Heart right ventricle (tissue), 16 donors: ENCODE data around the gene ZNF503. TPM values are rescaled to one million over a fixed set of nuclear protein-coding genes. Genes with fewer than 3 reads are reported as not detected.

Source experiments
- ATAC-seq, 8 donors: fragments of 200-7000 bp; cut with Tn5 transposase; one replicate each; pipeline ENCODE4 v1.9.1; 2020; ENCODE audit warnings: mild to moderate bottlenecking in 8 of 8, moderate library complexity in 8 of 8, moderate number of reproducible peaks in 1 of 8
- DNase-seq, 2 donors: peaks; one replicate each; pipeline ENCODE4 v3.0.0-alpha.2; 2020
- H3K27ac ChIP-seq, 10 donors: fragments of 200-600 bp; sonication (generic) in 2 of 10; one replicate each; pipeline versions ENCODE4 v1.5.0 to v1.8.0; 2020 to 2022; ENCODE audit warnings: mild to moderate bottlenecking in 3 of 10
- H3K27me3 ChIP-seq, 7 donors: fragments of 200-600 bp; one replicate each; pipeline ENCODE4 v1.8.0; 2021 to 2022; ENCODE audit warnings: mild to moderate bottlenecking in 2 of 7
- H3K36me3 ChIP-seq, 9 donors: fragments of 200-600 bp; sonication (generic) in 1 of 9; one replicate each; pipeline versions ENCODE4 v1.5.0 to v1.8.0; 2020 to 2022; ENCODE audit warnings: mild to moderate bottlenecking in 2 of 9
- H3K4me1 ChIP-seq, 9 donors: fragments of 200-600 bp; sonication (generic) in 1 of 9; one replicate each; pipeline versions ENCODE4 v1.5.0 to v1.8.0; 2020 to 2022; ENCODE audit warnings: mild to moderate bottlenecking in 4 of 9
- H3K4me3 ChIP-seq, 10 donors: fragments of 200-600 bp; sonication (generic) in 2 of 10; one replicate each; pipeline versions ENCODE4 v1.5.0 to v1.8.0; 2020 to 2022; ENCODE audit warnings: mild to moderate bottlenecking in 7 of 10, moderate library complexity in 2 of 10
- H3K9me3 ChIP-seq, 11 donors: fragments of 200-600 bp in 10 of 11; sonication (generic) in 2 of 11; one replicate each; pipeline versions ENCODE4 v1.5.0 to v1.8.0; 2013 to 2022; ENCODE audit warnings: mild to moderate bottlenecking in 2 of 11, control low read depth in 1 of 11, moderate library complexity in 1 of 11
- WGBS, 2 donors: extraction: QIAGEN DNeasy Blood & Tissue Kit; methylation state at CpG; one replicate each; pipeline ENCODE4 v1.1.7; 2013; ENCODE audit warnings: inconsistent platforms in 1 of 2; 5-methylcytosine and 5-hydroxymethylcytosine counted together
- intact Hi-C, 10 donors: fragments of 100-400 bp; cut with DNase I; formaldehyde crosslinking; loops; one replicate each; pipeline versions ENCODE4 v1.11.1 to v1.14.2; 2022
- polyA plus RNA-seq, 2 donors: library from polyadenylated mRNA; stranded (reverse); fragments of 200-250 nt; gene quantifications; one replicate each; pipeline ENCODE4 v1.2.3, GENCODE V29; 2013
- total RNA-seq, 10 donors: library from RNA; stranded (reverse); fragmentation: NEBNext Ultra II Directional in 3 of 10; extraction: Animal tissue kit (Norgen Biotek cat#: 25700) in 3 of 10; gene quantifications; one replicate each; pipeline versions ENCODE4 v1.2.1 to v1.2.4, GENCODE V29; 2021 to 2023
- TF ChIP-seq, protein P1 (sequence below), 9 donors: fragments of 200-600 bp; sonication (generic) in 2 of 9; IDR thresholded peaks; one replicate each; pipeline versions ENCODE4 v1.5.0 to v1.8.0; 2021 to 2022; ENCODE audit warnings: antibody characterized with exemption in 9 of 9, mild to moderate bottlenecking in 5 of 9, moderate library complexity in 1 of 9
- donor health status: Arrhythmogenic right ventricular cardiomyopathy.
- donor health status: ischemic (EF 13 %, LVEDD 7.1; RV severe dilation, severe dysfunction).
- donor health status: healthy with polysubstance abuse.
- donor health status: DM: no; HTN: yes; CAD: no.
- donor health status: DM: no; HTN: no; CAD: no.
- donor health status: ischemic (EF 25% LVEDD 6.9; RV normal size, moderate dysfunction).
- donor health status: ischemic (EF 25% LVEDD 5.7; RV mildly dilated, moderate dysfunction).
- donor health status: healthy.
- donor health status: DM: yes; HTN: yes; CAD: no.
- donor health status: Ischemic cardiomyopathy.
- donor health status: ischemic (EF 35%, LVEDD 5.7; RV mildly dilated, moderate dysfunction).
- donor health status: nonischemic (EF 11% LVEDD 7.7; RV severe dilation, severe dysfunction).
- donor health status: DM: yes; HTN: yes; CAD: no.
- donor health status: PGD.
- donor health status: ischemic (EF 29% LVEDD 5.4; RV normal size, mild dysfunction).
- donor health status: nonischemic (EF 23%, LVEDD 6.1; RV moderate dilation, normal function).

The ZNF503 gene
- total and polyA plus RNA-seq, 12 donors = 2.5 to 9.7 (median 4.5) TPM

DNA sequence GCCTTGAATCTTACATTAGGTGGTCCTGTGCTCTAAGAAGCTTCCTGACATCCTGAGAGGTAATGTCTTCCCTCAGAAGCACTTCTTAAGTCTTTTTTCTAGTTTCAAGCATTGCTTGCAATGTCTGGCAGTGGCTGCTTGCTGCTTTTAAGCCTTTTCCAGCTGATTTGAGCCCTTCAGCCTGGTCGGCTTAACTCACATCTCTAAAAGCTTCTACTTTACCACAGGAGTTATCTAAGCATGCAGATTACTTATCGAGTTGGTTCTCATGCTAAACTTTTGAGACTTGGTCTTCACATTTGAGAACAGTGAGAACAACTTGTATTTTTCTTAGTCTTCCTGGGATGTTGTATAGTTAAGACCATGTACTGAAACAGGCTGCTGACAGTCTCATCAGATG lies 33.7 kb upstream of the ZNF503 start:
- WGBS, 2 donors = 63 to 74% methylated on average over 2 of the region's 2 CpGs
- TF ChIP-seq, protein P1, sequence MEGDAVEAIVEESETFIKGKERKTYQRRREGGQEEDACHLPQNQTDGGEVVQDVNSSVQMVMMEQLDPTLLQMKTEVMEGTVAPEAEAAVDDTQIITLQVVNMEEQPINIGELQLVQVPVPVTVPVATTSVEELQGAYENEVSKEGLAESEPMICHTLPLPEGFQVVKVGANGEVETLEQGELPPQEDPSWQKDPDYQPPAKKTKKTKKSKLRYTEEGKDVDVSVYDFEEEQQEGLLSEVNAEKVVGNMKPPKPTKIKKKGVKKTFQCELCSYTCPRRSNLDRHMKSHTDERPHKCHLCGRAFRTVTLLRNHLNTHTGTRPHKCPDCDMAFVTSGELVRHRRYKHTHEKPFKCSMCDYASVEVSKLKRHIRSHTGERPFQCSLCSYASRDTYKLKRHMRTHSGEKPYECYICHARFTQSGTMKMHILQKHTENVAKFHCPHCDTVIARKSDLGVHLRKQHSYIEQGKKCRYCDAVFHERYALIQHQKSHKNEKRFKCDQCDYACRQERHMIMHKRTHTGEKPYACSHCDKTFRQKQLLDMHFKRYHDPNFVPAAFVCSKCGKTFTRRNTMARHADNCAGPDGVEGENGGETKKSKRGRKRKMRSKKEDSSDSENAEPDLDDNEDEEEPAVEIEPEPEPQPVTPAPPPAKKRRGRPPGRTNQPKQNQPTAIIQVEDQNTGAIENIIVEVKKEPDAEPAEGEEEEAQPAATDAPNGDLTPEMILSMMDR (IDR thresholded peaks at IDR 0.05) = no peak
- DNase-seq (no peak), ATAC-seq (no peak)
- intact Hi-C loops = loop anchor here in 1 of 10 donors (10.0 kb wide), 1 partner anchor 160 kb away; no protein-coding TSS in a partner anchor
- Histone ChIP-seq H3K4me3 (no peak overlapping the region), H3K27me3 (no peaks in the 10 kb centered on the region), H3K27ac (no peak overlapping the region), H3K9me3 (no peaks in the 10 kb centered on the region), H3K4me1 (peaks cover 4 to 32% (median 20%) of the 10 kb centered on the region in 9 donors), H3K36me3 (peaks cover 0 to 18% (median 0%) of the 10 kb centered on the region in 9 donors)

DNA sequence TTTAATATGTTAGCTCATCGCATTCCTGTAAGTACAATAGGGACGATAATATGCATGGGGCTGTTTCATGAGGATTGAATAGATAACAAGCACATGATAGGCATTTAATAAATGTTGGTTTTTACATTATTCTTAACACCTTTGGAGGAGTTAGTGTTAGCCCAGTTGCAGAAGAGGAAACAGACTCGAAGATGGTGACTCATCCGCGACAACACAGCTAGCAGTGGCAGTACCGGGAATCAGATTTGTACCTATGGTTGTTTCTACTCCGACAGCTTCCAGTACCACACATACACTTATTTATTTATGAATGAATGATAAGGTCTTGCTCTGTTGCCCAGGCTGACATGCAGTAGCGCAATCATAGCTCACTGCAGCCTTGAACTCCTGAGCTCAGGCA lies 32.7 kb upstream of the ZNF503 start:
- Histone ChIP-seq H3K9me3 (no peaks in the 10 kb centered on the region), H3K4me3 (no peak overlapping the region), H3K27ac (no peak overlapping the region), H3K36me3 (peaks cover 0 to 12% (median 0%) of the 10 kb centered on the region in 9 donors), H3K4me1 (peaks cover 4 to 42% (median 30%) of the 10 kb centered on the region in 9 donors), H3K27me3 (no peaks in the 10 kb centered on the region)
- intact Hi-C loops = loop anchor here in 1 of 10 donors (10.0 kb wide), 1 partner anchor 161 kb away; no protein-coding TSS in a partner anchor
- WGBS, 2 donors = 92 to 95% methylated on average over 8 of the region's 8 CpGs
- no peak for ATAC-seq
- DNase-seq = no peak
- TF ChIP-seq, protein P1 (IDR thresholded peaks at IDR 0.05) = no peak

DNA sequence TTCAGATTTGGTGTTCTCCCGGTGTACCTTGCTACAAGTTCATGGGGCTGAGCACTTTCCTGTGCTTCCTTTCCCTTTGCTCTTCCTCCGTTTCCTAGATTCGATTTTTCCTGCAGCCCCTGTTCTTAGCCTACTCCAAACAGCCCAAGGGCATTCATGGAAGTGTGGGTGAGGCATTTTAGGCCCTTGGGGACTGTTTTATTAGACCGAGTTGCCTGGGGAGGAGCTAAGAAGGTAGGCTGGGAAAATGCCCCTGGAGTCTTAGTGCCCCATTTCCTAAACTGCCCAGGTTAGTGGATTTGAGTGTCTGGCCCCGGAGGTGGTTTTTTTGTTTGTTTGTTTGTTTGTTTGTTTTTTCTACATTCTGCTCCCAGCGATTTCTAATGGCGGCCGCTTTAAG lies 31.7 kb upstream of the ZNF503 start:
- Histone ChIP-seq H3K4me3 (no peak overlapping the region), H3K4me1 (peaks cover 7 to 52% (median 41%) of the 10 kb centered on the region in 9 donors), H3K9me3 (no peaks in the 10 kb centered on the region), H3K27ac (peak overlapping the region in 1 of 10 donors; percentile 32), H3K27me3 (no peaks in the 10 kb centered on the region), H3K36me3 (peaks cover 0 to under 1% (median 0%) of the 10 kb centered on the region in 9 donors)
- DNase-seq = no peak
- WGBS, 2 donors = 65% methylated on average over 8 of the region's 8 CpGs
- ATAC-seq = no peak
- TF ChIP-seq, protein P1 (IDR thresholded peaks at IDR 0.05) = no peak
- intact Hi-C loops = loop anchor here in 1 of 10 donors (10.0 kb wide), 1 partner anchor 162 kb away; no protein-coding TSS in a partner anchor

DNA sequence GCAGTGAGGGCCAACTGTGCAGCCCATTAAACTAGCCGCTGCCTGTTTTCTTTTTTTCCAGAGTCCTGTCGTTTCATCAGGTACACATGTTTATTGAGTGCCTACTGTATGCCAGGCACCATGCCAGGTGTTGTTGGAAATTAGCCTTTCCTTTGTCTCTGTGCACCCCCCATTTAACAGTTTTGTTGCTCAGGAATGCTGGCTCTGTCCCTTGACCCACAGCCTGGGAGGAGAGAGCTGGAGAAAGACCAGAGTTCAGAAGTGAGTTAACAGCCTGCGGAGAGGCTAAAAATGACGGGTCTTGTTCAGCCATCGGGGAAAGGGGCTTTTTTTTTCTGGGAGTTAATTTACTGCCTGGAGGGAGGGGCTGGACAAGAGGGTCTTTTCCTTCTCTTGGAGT lies 31.2 kb upstream of the ZNF503 start:
- Histone ChIP-seq H3K27me3 (no peaks in the 10 kb centered on the region), H3K36me3 (no peaks in the 10 kb centered on the region), H3K4me3 (peak overlapping the region in 3 of 10 donors; percentile 80 to 84 (median 82)), H3K4me1 (peaks cover 7 to 57% (median 46%) of the 10 kb centered on the region in 9 donors), H3K27ac (peak overlapping the region in 2 of 10 donors; percentile 6 to 32), H3K9me3 (no peaks in the 10 kb centered on the region)
- no peak for ATAC-seq
- intact Hi-C loops = loop anchor here in 1 of 10 donors (10.0 kb wide), 1 partner anchor 162 kb away; no protein-coding TSS in a partner anchor
- 57 to 73% methylated on average over 5 of the region's 5 CpGs for WGBS, 2 donors
- DNase-seq = no peak
- TF ChIP-seq, protein P1 (IDR thresholded peaks at IDR 0.05) = no peak
